K562 (cell line): ENCODE data around the gene CDKN2C. TPM values are rescaled to one million over a fixed set of nuclear protein-coding genes. Genes with fewer than 3 reads are reported as not detected.

ENCODE experiments used
- ADNP ChIP-seq: fragments of 200-800 bp; sonication (Bioruptor generic); IDR thresholded peaks from 2 replicates; pipeline ENCODE4 v1.6.1; 2016; ENCODE audit warnings: missing genetic modification characterization, missing compliant biosample characterization
- ARID1B ChIP-seq: fragments of 450-650 bp; IDR thresholded peaks from 2 replicates; pipeline ENCODE4 v1.6.1; 2016; ENCODE audit warnings: antibody characterized with exemption, mild to moderate bottlenecking, inconsistent platforms
- ARID2 ChIP-seq: fragments of 450-650 bp; IDR thresholded peaks from 2 replicates; pipeline ENCODE4 v1.6.1; 2017; ENCODE audit warnings: antibody characterized with exemption, mild to moderate bottlenecking
- CC2D1A ChIP-seq: fragments of 450-650 bp; IDR thresholded peaks from 2 replicates; pipeline ENCODE4 v1.6.1; 2017; ENCODE audit warnings: mild to moderate bottlenecking
- DACH1 ChIP-seq: fragments of 450-650 bp; IDR thresholded peaks from 2 replicates; pipeline ENCODE4 v1.6.1; 2018; ENCODE audit not compliant: partially characterized antibody
- ELF1 ChIP-seq: fragments of 200-800 bp; sonication (Bioruptor generic); IDR thresholded peaks from 2 replicates; pipeline ENCODE4 v1.6.1; 2016; ENCODE audit warnings: missing genetic modification characterization, missing compliant biosample characterization
- EP400 ChIP-seq: fragments of 450-650 bp; IDR thresholded peaks from 2 replicates; pipeline ENCODE4 v1.6.1; 2017; ENCODE audit warnings: antibody characterized with exemption, mild to moderate bottlenecking, moderate library complexity
- FOSL1 ChIP-seq: fragments of 200-800 bp; sonication (Bioruptor generic); conservative IDR thresholded peaks from 2 replicates; pipeline ENCODE4 v1.6.1; 2016; ENCODE audit warnings: missing genetic modification characterization, missing compliant biosample characterization
- FOXJ3 ChIP-seq: sonication (generic); formaldehyde crosslinking; IDR thresholded peaks from 2 replicates; pipeline ENCODE4 v1.4.0; 2020; ENCODE audit warnings: mild to moderate bottlenecking, missing genetic modification reagents
- HDAC1 ChIP-seq, 2 experiments: fragments of 450-650 bp; IDR thresholded peaks; 2 replicates each; pipeline ENCODE4 v1.6.1; 2016 to 2017; ENCODE audit warnings: inconsistent platforms in 1 of 2, mild to moderate bottlenecking in 1 of 2, moderate library complexity in 1 of 2
- HDAC2 ChIP-seq: fragments of 450-650 bp; IDR thresholded peaks from 2 replicates; pipeline ENCODE4 v1.6.1; 2016; ENCODE audit warnings: mild to moderate bottlenecking
- HES1 ChIP-seq: fragments of 450-650 bp; IDR thresholded peaks from 2 replicates; pipeline ENCODE4 v1.6.1; 2016; ENCODE audit warnings: low read depth, mild to moderate bottlenecking, moderate library complexity
- JUN ChIP-seq, 2 experiments: sonication (generic) in 1 of 2; formaldehyde crosslinking in 1 of 2; IDR thresholded peaks; 2 replicates each; pipeline versions ENCODE4 v1.6.1 to v1.8.0; 2012 to 2022; ENCODE audit warnings: borderline replicate concordance in 2 of 2, mild to moderate bottlenecking in 2 of 2, improper control_type of control experiment in 1 of 2, low read depth in 1 of 2, low read length in 1 of 2, missing genetic modification reagents in 1 of 2
- NCOA1 ChIP-seq: fragments of 450-650 bp; IDR thresholded peaks from 2 replicates; pipeline ENCODE4 v1.6.1; 2016; ENCODE audit warnings: low read depth
- OTX1 ChIP-seq: fragments of 450-650 bp; formaldehyde crosslinking; IDR thresholded peaks from 2 replicates; pipeline ENCODE4 v1.4.0; 2022; ENCODE audit warnings: mild to moderate bottlenecking
- PURB ChIP-seq: sonication (generic); formaldehyde crosslinking; IDR thresholded peaks from 2 replicates; pipeline ENCODE4 v1.9.0; 2021; ENCODE audit warnings: low read depth, mild to moderate bottlenecking, missing genetic modification reagents
- RAD21 ChIP-seq, 2 experiments: fragments of 250-450 bp in 1 of 2; fragments of 450-650 bp in 1 of 2; sonication (Bioruptor Pico) in 1 of 2; formaldehyde crosslinking in 1 of 2; IDR thresholded peaks in 1 of 2; conservative IDR thresholded peaks in 1 of 2; 2 replicates each; pipeline versions ENCODE4 v1.4.0 to v1.8.0; 2020 to 2022; ENCODE audit warnings: mild to moderate bottlenecking in 2 of 2, moderate library complexity in 1 of 2
- RNF2 ChIP-seq: sonication (generic); IDR thresholded peaks from 2 replicates; pipeline ENCODE4 v1.6.1; 2016
- SAP30 ChIP-seq: fragments of 200-600 bp; sonication (generic); IDR thresholded peaks from 2 replicates; pipeline ENCODE4 v1.6.1; 2012; ENCODE audit warnings: borderline replicate concordance, low read depth, mild to moderate bottlenecking, moderate library complexity, low read length, control low read depth, inconsistent platforms; ENCODE audit not compliant: insufficient read depth, poor library complexity, severe bottlenecking
- SLC30A9 ChIP-seq: fragments of 250-450 bp; sonication (Bioruptor Pico); IDR thresholded peaks from 2 replicates; pipeline ENCODE4 v1.8.0; 2022; ENCODE audit warnings: mild to moderate bottlenecking, moderate library complexity
- SMARCA4 ChIP-seq: fragments of 450-650 bp; IDR thresholded peaks from 2 replicates; pipeline ENCODE4 v1.6.1; 2016
- SMC3 ChIP-seq: conservative IDR thresholded peaks from 2 replicates; pipeline ENCODE4 v1.6.1; 2011; ENCODE audit warnings: low read depth, low read length, improper control_type of control experiment; ENCODE audit not compliant: insufficient read depth
- SOX6 ChIP-seq: fragments of 450-650 bp; IDR thresholded peaks from 2 replicates; pipeline ENCODE4 v1.6.1; 2014; ENCODE audit warnings: mild to moderate bottlenecking
- STAT5A ChIP-seq: IDR thresholded peaks from 2 replicates; pipeline ENCODE4 v1.6.1; 2012; ENCODE audit warnings: low read length, inconsistent platforms, borderline replicate concordance
- TAF1 ChIP-seq: IDR thresholded peaks from 2 replicates; pipeline ENCODE4 v1.6.1; 2011; ENCODE audit warnings: mild to moderate bottlenecking, low read length, moderate library complexity; ENCODE audit not compliant: insufficient read depth, control insufficient read depth, severe bottlenecking; ENCODE audit errors: extremely low read depth
- ZFP36 ChIP-seq: fragments of 150-350 bp; IDR thresholded peaks from 2 replicates; pipeline ENCODE4 v1.6.1; 2018; ENCODE audit warnings: low read length, low read depth; ENCODE audit not compliant: partially characterized antibody
- ZNF764 ChIP-seq: fragments of 250-450 bp; sonication (Bioruptor Pico); IDR thresholded peaks from 2 replicates; pipeline ENCODE4 v1.4.0; 2020; ENCODE audit warnings: low read depth, mild to moderate bottlenecking, moderate library complexity
- polyA plus RNA-seq, 8 experiments: library from polyadenylated mRNA; depleted of rRNA in 4 of 8; stranded (reverse) in 5 of 8; unstranded in 3 of 8; fragments of >200 nt; fragmentation: Nextera tagmentation in 2 of 8; fragmentation: Illumina TruSeq in 1 of 8; extraction: Ambion mirVana in 2 of 8; extraction: Trizol in 1 of 8; gene quantifications; 2 replicates each; pipeline versions ENCODE4 v1.2.1 to v1.2.3, GENCODE V29; 2011 to 2014; ENCODE audit warnings: inconsistent platforms in 1 of 8, missing spikeins in 1 of 8
- total RNA-seq, 7 experiments: library from RNA; depleted of rRNA in 6 of 7; stranded (reverse); fragments of >200 nt in 6 of 7; fragmentation: Illumina TruSeq in 2 of 7; extraction: Trizol in 2 of 7; gene quantifications; 2 replicates each; pipeline versions ENCODE4 v1.2.1 to v1.2.3, GENCODE V29; 2011 to 2021; ENCODE audit warnings: low replicate concordance in 1 of 7
- TF ChIP-seq, protein P1 (sequence below): fragments of 450-650 bp; formaldehyde crosslinking; IDR thresholded peaks from 2 replicates; pipeline ENCODE4 v1.4.0; 2020; ENCODE audit warnings: mild to moderate bottlenecking, mixed read lengths

Gene CDKN2C
- total and polyA plus RNA-seq, 9 of the 15 experiments (the other 6 are each of a cell fraction or from before 2014, with no cell fraction given): 11.9 to 74.3 (median 45.9) TPM

DNA sequence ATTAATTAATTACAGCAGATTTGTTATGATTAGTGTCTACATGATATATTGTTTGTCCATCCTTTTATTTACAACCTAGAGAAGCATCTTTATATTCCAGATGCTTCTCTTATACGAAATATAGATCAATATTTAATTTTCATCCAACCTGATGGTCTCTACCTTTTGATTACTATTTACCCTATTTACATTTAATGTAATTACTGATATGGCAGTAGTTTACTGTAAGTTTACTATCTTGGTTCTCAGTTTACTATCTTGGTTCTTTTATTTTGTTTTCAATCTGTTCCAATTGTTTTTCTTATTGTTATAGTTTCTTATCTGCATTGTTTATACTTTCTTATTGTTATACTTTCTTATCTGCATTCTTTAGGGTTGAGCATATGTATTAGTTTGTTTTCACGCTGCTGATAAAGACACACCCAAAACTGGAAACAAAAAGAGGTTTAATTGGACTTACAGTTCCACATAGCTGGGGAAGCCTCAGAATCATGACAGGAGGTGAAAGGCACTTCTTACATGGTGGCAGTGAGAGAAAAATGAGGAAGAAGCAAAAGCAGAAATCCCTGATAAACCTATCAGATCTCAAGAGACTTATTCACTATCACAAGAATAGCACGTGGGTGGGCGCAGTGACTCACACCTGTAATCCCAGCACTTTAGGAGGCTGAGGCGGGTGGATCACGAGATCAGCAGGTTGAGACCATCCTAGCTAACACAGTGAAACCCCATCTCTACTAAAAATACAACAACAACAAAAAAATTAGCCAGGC is 38.9 kb upstream of the CDKN2C start (continued):
- TF ChIP-seq HDAC1 (IDR thresholded peaks at IDR 0.05): peak in 1 of 2 experiments; percentile 44; a peak in 1 of 4 replicates
- no peak for TF ChIP-seq SAP30
- no peak for TF ChIP-seq ELF1 (tag)
- no peak for TF ChIP-seq RAD21 (CRISPR knock-in tag; conservative IDR thresholded peaks at IDR 0.05 in 1 of 2, IDR thresholded peaks at IDR 0.05 in 1 of 2)
- no peak for TF ChIP-seq TAF1
- peak; percentile 85; the same call in 1 of the 2 replicates for TF ChIP-seq SOX6
- no peak for TF ChIP-seq ARID2
- peak; percentile 40; the same call in 1 of the 2 replicates for TF ChIP-seq ADNP
- TF ChIP-seq EP400: peak; percentile 45; the same call in 1 of the 2 replicates
- 0 out of 2 replicates have a peak, but pooled peaks have one; percentile 54 for TF ChIP-seq JUN (IDR thresholded peaks at IDR 0.05; ENCODE audit: borderline replicate concordance, low read depth, low read length)
- no peak for TF ChIP-seq JUN (CRISPR knock-in tag; IDR thresholded peaks at IDR 0.05; ENCODE audit: borderline replicate concordance)
- TF ChIP-seq NCOA1: no peak
- peak; percentile 38 for TF ChIP-seq DACH1
- TF ChIP-seq STAT5A: no peak
- 0 out of 2 replicates have a peak, but pooled peaks have one; percentile 15 for TF ChIP-seq HES1
- TF ChIP-seq CC2D1A: peak; percentile 56; the same call in 1 of the 2 replicates
- peak; percentile 77 for TF ChIP-seq ZFP36
- no peak for TF ChIP-seq OTX1
- no peak for TF ChIP-seq HDAC2
- no peak for TF ChIP-seq SMC3
- no peak for TF ChIP-seq FOXJ3 (CRISPR knock-in tag)
- TF ChIP-seq RNF2: no peak
- no peak for TF ChIP-seq SLC30A9 (CRISPR knock-in tag)
- peak; percentile 80 for TF ChIP-seq FOSL1 (tag)
- no peak for TF ChIP-seq PURB (CRISPR knock-in tag)
- TF ChIP-seq, protein P1, sequence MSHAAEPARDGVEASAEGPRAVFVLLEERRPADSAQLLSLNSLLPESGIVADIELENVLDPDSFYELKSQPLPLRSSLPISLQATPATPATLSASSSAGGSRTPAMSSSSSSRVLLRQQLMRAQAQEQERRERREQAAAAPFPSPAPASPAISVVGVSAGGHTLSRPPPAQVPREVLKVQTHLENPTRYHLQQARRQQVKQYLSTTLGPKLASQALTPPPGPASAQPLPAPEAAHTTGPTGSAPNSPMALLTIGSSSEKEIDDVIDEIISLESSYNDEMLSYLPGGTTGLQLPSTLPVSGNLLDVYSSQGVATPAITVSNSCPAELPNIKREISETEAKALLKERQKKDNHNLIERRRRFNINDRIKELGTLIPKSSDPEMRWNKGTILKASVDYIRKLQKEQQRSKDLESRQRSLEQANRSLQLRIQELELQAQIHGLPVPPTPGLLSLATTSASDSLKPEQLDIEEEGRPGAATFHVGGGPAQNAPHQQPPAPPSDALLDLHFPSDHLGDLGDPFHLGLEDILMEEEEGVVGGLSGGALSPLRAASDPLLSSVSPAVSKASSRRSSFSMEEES (CRISPR knock-in tag): peak; percentile 19; the same call in 1 of the 2 replicates
- TF ChIP-seq ZNF764 (CRISPR knock-in tag): no peak
- TF ChIP-seq SMARCA4: peak; percentile 80
- peak; percentile 67 for TF ChIP-seq ARID1B
